Activated naive CD4-positive, alpha-beta T cell treated with anti-CD3 and anti-CD28 coated beads for 36 hours (primary cell): ENCODE data around the gene KMO. TPM values are rescaled to one million over a fixed set of nuclear protein-coding genes. Genes with fewer than 3 reads are reported as not detected.

Experiments used
- CTCF ChIA-PET: fragments of 350-600 bp; sonication (Branson Sonifier 250); formaldehyde crosslinking; loops from one replicate; lab custom pipeline; 2021; ENCODE audit warnings: antibody characterized with exemption; lab: Charles Lee
- DNase-seq: peaks from one replicate; pipeline ENCODE4 v3.0.0-alpha.2; 2020
- H3K27ac Mint-ChIP-seq: one replicate; pipeline ENCODE4 v1.8.0; 2021; ENCODE audit warnings: mild to moderate bottlenecking, mixed read lengths
- H3K27me3 Mint-ChIP-seq: one replicate; pipeline ENCODE4 v1.8.0; 2021; ENCODE audit warnings: low read depth, mixed read lengths
- H3K36me3 Mint-ChIP-seq: one replicate; pipeline ENCODE4 v1.8.0; 2021; ENCODE audit warnings: low read depth, mixed read lengths
- H3K4me1 Mint-ChIP-seq: one replicate; pipeline ENCODE4 v1.8.0; 2021; ENCODE audit warnings: low read depth, mixed read lengths
- H3K4me3 Mint-ChIP-seq: one replicate; pipeline ENCODE4 v1.8.0; 2021; ENCODE audit warnings: mild to moderate bottlenecking, moderate library complexity, mixed read lengths
- H3K9me3 Mint-ChIP-seq: one replicate; pipeline ENCODE4 v1.8.0; 2021; ENCODE audit warnings: mixed read lengths
- intact Hi-C: fragments of 100-400 bp; cut with micrococcal nuclease; formaldehyde crosslinking; loops from one replicate; pipeline ENCODE4 v1.15.1; 2023
- total RNA-seq, 2 experiments: library from RNA; stranded (reverse); gene quantifications; one replicate each; pipeline ENCODE4 v1.2.3, GENCODE V29; 2021

KMO gene
- total RNA-seq, 2 experiments from 2014 or later = not detected

- CTCF ChIA-PET = no interaction called here
These were observed 68.3 kb downstream of the KMO start for GRCh38 chr1:241600496-241600901.

GRCh38 chr1:241603731-241604245, 71.6 kb downstream of the KMO start:
- CTCF ChIA-PET = interaction anchor here (2.4 kb wide), 1 partner anchor 7 kb away, joined by 9 read pairs; no protein-coding TSS in a partner anchor

More at GRCh38 chr1:241600496-241600901, 68.3 kb downstream of the KMO start:
- intact Hi-C loops = loop anchor here (1.0 kb wide), 1 partner anchor 8 kb away; no protein-coding TSS in a partner anchor
- H3K4me3 Mint-ChIP-seq = no peak overlapping the region
- no peak overlapping the region for H3K27ac Mint-ChIP-seq
- no peak for DNase-seq
- H3K4me1 Mint-ChIP-seq = peaks cover 8% of the 10 kb centered on the region
- H3K27me3 Mint-ChIP-seq = no peaks in the 10 kb centered on the region
- H3K36me3 Mint-ChIP-seq = peaks cover 28% of the 10 kb centered on the region
- no peaks in the 10 kb centered on the region for H3K9me3 Mint-ChIP-seq

GRCh38 chr1:241605146-241605805, 73.1 kb downstream of the KMO start:
- intact Hi-C loops = no loop called here
- Mint-ChIP-seq H3K4me3 (no peak overlapping the region), H3K27me3 (no peaks in the 10 kb centered on the region), H3K4me1 (peaks cover 10% of the 10 kb centered on the region), H3K27ac (no peak overlapping the region), H3K36me3 (peaks cover 24% of the 10 kb centered on the region), H3K9me3 (no peaks in the 10 kb centered on the region)
- DNase-seq = no peak
- CTCF ChIA-PET = interaction anchor here (0.6 to 1.6 kb wide), 5 partner anchors 12 to 392 kb away, joined by 3 to 5 read pairs (median 3); no protein-coding TSS in a partner anchor

More at GRCh38 chr1:241603731-241604245, 71.6 kb downstream of the KMO start:
- Mint-ChIP-seq H3K36me3 (peaks cover 24% of the 10 kb centered on the region), H3K27ac (no peak overlapping the region), H3K9me3 (no peaks in the 10 kb centered on the region), H3K4me3 (no peak overlapping the region), H3K4me1 (peaks cover 10% of the 10 kb centered on the region), H3K27me3 (no peaks in the 10 kb centered on the region)
- intact Hi-C loops = no loop called here
- no peak for DNase-seq

GRCh38 chr1:241606544-241606943, 74.4 kb downstream of the KMO start:
- CTCF ChIA-PET = no interaction called here
- Mint-ChIP-seq H3K4me1 (peaks cover 4% of the 10 kb centered on the region), H3K27me3 (no peaks in the 10 kb centered on the region), H3K4me3 (no peak overlapping the region), H3K36me3 (peaks cover 17% of the 10 kb centered on the region), H3K27ac (no peak overlapping the region), H3K9me3 (no peaks in the 10 kb centered on the region)
- DNase-seq = no peak
- intact Hi-C loops = no loop called here

- H3K27ac Mint-ChIP-seq = no peak overlapping the region
- CTCF ChIA-PET = interaction anchor here (0.6 to 0.7 kb wide), 4 partner anchors 25 to 1004 kb away, joined by 3 to 4 read pairs (median 3); no protein-coding TSS in a partner anchor
- intact Hi-C loops = no loop called here
These were observed 75.3 kb downstream of the KMO start for GRCh38 chr1:241607497-241607896.

GRCh38 chr1:241608379-241609033, 76.3 kb downstream of the KMO start:
- DNase-seq = no peak
- Mint-ChIP-seq H3K4me1 (peaks cover 9% of the 10 kb centered on the region), H3K36me3 (peaks cover 4% of the 10 kb centered on the region), H3K4me3 (no peak overlapping the region), H3K27me3 (no peaks in the 10 kb centered on the region), H3K9me3 (no peaks in the 10 kb centered on the region), H3K27ac (no peak overlapping the region)
- CTCF ChIA-PET = interaction anchor here (0.6 kb wide), 2 partner anchors 11 to 71 kb away, joined by 3 to 4 read pairs; no protein-coding TSS in a partner anchor
- intact Hi-C loops = no loop called here

More at GRCh38 chr1:241607497-241607896, 75.3 kb downstream of the KMO start:
- H3K27me3 Mint-ChIP-seq = no peaks in the 10 kb centered on the region
- H3K4me1 Mint-ChIP-seq = peaks cover 5% of the 10 kb centered on the region
- H3K9me3 Mint-ChIP-seq = no peaks in the 10 kb centered on the region
- no peak for DNase-seq
- no peak overlapping the region for H3K4me3 Mint-ChIP-seq
- H3K36me3 Mint-ChIP-seq = peaks cover 14% of the 10 kb centered on the region

- H3K4me1 Mint-ChIP-seq = peaks cover 15% of the 10 kb centered on the region
- H3K9me3 Mint-ChIP-seq = no peaks in the 10 kb centered on the region
- intact Hi-C loops = loop anchor here (2.0 kb wide), 1 partner anchor 377 kb away; no protein-coding TSS in a partner anchor
- CTCF ChIA-PET = interaction anchor here (0.5 to 3.8 kb wide), 36 partner anchors 8 to 411 kb away, joined by 3 to 20 read pairs (median 4); partner anchors contain the start of genes KMO and MAP1LC3C
- no peaks in the 10 kb centered on the region for H3K27me3 Mint-ChIP-seq
- DNase-seq = no peak
- no peak overlapping the region for H3K4me3 Mint-ChIP-seq
- no peaks in the 10 kb centered on the region for H3K36me3 Mint-ChIP-seq
- H3K27ac Mint-ChIP-seq = no peak overlapping the region
These were observed 78.1 kb downstream of the KMO start for GRCh38 chr1:241610056-241610815.

- Mint-ChIP-seq H3K4me1 (peaks cover 15% of the 10 kb centered on the region), H3K36me3 (no peaks in the 10 kb centered on the region), H3K27me3 (no peaks in the 10 kb centered on the region), H3K4me3 (no peak overlapping the region), H3K9me3 (no peaks in the 10 kb centered on the region), H3K27ac (no peak overlapping the region)
- DNase-seq = peak; percentile 11
- intact Hi-C loops = loop anchor here (1.0 to 2.0 kb wide), 10 partner anchors 16 to 406 kb away; partner anchors contain the start of genes CHML and OPN3
- CTCF ChIA-PET = interaction anchor here (0.5 to 3.8 kb wide), 43 partner anchors 8 to 410 kb away, joined by 3 to 20 read pairs (median 4); partner anchors contain the start of genes KMO and MAP1LC3C
These were observed 78.9 kb downstream of the KMO start for GRCh38 chr1:241611063-241611462.

GRCh38 chr1:241611736-241612135, 79.6 kb downstream of the KMO start:
- Mint-ChIP-seq H3K9me3 (no peaks in the 10 kb centered on the region), H3K27ac (no peak overlapping the region), H3K36me3 (no peaks in the 10 kb centered on the region), H3K27me3 (no peaks in the 10 kb centered on the region), H3K4me1 (peaks cover 15% of the 10 kb centered on the region), H3K4me3 (no peak overlapping the region)
- no peak for DNase-seq
- CTCF ChIA-PET = interaction anchor here (0.6 to 3.8 kb wide), 36 partner anchors 8 to 409 kb away, joined by 3 to 20 read pairs (median 5); partner anchors contain the start of genes KMO and MAP1LC3C
- intact Hi-C loops = loop anchor here (1.0 to 2.0 kb wide), 10 partner anchors 16 to 406 kb away; partner anchors contain the start of genes CHML and OPN3

GRCh38 chr1:241612533-241613477, 80.6 kb downstream of the KMO start:
- DNase-seq = no peak
- Mint-ChIP-seq H3K27ac (peak overlapping the region; percentile 47), H3K36me3 (no peaks in the 10 kb centered on the region), H3K4me1 (peaks cover 16% of the 10 kb centered on the region), H3K27me3 (no peaks in the 10 kb centered on the region), H3K9me3 (no peaks in the 10 kb centered on the region), H3K4me3 (no peak overlapping the region)
- intact Hi-C loops = no loop called here
- CTCF ChIA-PET = interaction anchor here (0.6 to 3.8 kb wide), 11 partner anchors 14 to 234 kb away, joined by 3 to 19 read pairs (median 5); partner anchors contain the start of gene KMO
